H1 (cell line): ENCODE measurements around the gene METRNL. TPM values are rescaled to one million over a fixed set of nuclear protein-coding genes. Genes with fewer than 3 reads are reported as not detected.

Experiments used
- CTCF ChIA-PET: fragments of 300-600 bp; sonication (Branson Sonifier 250); formaldehyde crosslinking; loops from one replicate; lab custom pipeline; 2021; ENCODE audit not compliant: partially characterized antibody; lab: Charles Lee
- POLR2A ChIA-PET: fragments of 300-600 bp; sonication (Branson Sonifier 250); formaldehyde crosslinking; loops from one replicate; lab custom pipeline; 2021; ENCODE audit warnings: inconsistent platforms; ENCODE audit not compliant: partially characterized antibody; lab: Charles Lee
- DNase-seq, 2 experiments: peaks; one replicate each; pipeline versions ENCODE4 v3.0.0 to v3.0.0-alpha.2; 2010 to 2022; ENCODE audit warnings: low spot score in 2 of 2, low read depth in 1 of 2, mixed read lengths in 1 of 2
- FAIRE-seq: peaks from 2 replicates; lab custom pipeline; 2011; peaks lifted over from hg19 to GRCh38; lab: Jason Lieb, UNC
- H2AFZ ChIP-seq: 2 replicates; pipeline ENCODE4 v1.8.1; 2012; ENCODE audit warnings: low read length, inconsistent platforms
- H2AK5ac ChIP-seq: 2 replicates; pipeline ENCODE4 v1.6.1; 2013; ENCODE audit warnings: low read depth, low read length
- H2BK120ac ChIP-seq: replicated peaks from 2 replicates; pipeline ENCODE3; 2013; ENCODE audit warnings: low read depth, low read length, inconsistent platforms
- H2BK12ac ChIP-seq: 2 replicates; pipeline ENCODE4 v1.6.1; 2013; ENCODE audit warnings: low read depth, low read length
- H2BK15ac ChIP-seq: 2 replicates; pipeline ENCODE4 v1.6.1; 2013; ENCODE audit warnings: low read length
- H2BK20ac ChIP-seq: 2 replicates; pipeline ENCODE4 v1.6.1; 2013; ENCODE audit warnings: low read length
- H2BK5ac ChIP-seq: 2 replicates; pipeline ENCODE4 v1.6.1; 2013; ENCODE audit warnings: low read depth, low read length
- H3K14ac ChIP-seq: 2 replicates; pipeline ENCODE4 v1.6.1; 2013; ENCODE audit warnings: inconsistent platforms; ENCODE audit not compliant: insufficient read length
- H3K18ac ChIP-seq: 2 replicates; pipeline ENCODE4 v1.6.1; 2013; ENCODE audit warnings: low read length; ENCODE audit errors: extremely low read depth
- H3K23ac ChIP-seq: 2 replicates; pipeline ENCODE4 v1.6.1; 2013; ENCODE audit warnings: inconsistent platforms; ENCODE audit not compliant: insufficient read length
- H3K23me2 ChIP-seq: 2 replicates; pipeline ENCODE4 v1.6.1; 2013; ENCODE audit warnings: low read depth, low read length
- H3K27ac ChIP-seq: 2 replicates; pipeline ENCODE4 v1.6.1; 2011; ENCODE audit warnings: low read depth, low read length, inconsistent platforms
- H3K27me3 ChIP-seq, 4 experiments: replicated peaks in 1 of 4; 1 replicate in 1 of 4; 2 replicates in 3 of 4; pipeline versions ENCODE4 v1.6.1 to v1.8.1; 2011 to 2013; ENCODE audit warnings: low read length in 3 of 4, mild to moderate bottlenecking in 3 of 4, inconsistent platforms in 2 of 4, mixed read lengths in 2 of 4, moderate library complexity in 1 of 4; ENCODE audit not compliant: control insufficient read depth in 3 of 4, insufficient read depth in 3 of 4; ENCODE audit errors: extremely low read depth in 1 of 4
- H3K36me3 ChIP-seq, 4 experiments: 2 replicates each; pipeline versions ENCODE4 v1.6.1 to v1.8.1; 2011 to 2013; ENCODE audit warnings: mild to moderate bottlenecking in 4 of 4, low read length in 3 of 4, moderate library complexity in 2 of 4, control low read depth in 1 of 4, inconsistent platforms in 1 of 4; ENCODE audit not compliant: insufficient read depth in 4 of 4, control insufficient read depth in 2 of 4
- H3K4ac ChIP-seq: replicated peaks from 2 replicates; pipeline ENCODE3; 2013; ENCODE audit warnings: low read length, low read depth, mixed read lengths, inconsistent platforms; ENCODE audit not compliant: insufficient read length
- H3K4me1 ChIP-seq, 4 experiments: replicated peaks in 1 of 4; 1 replicate in 1 of 4; 2 replicates in 3 of 4; pipeline versions ENCODE4 v1.6.1 to v1.8.1; 2011 to 2013; ENCODE audit warnings: low read length in 3 of 4, inconsistent platforms in 2 of 4, mixed read lengths in 1 of 4; ENCODE audit not compliant: insufficient read depth in 4 of 4, control insufficient read depth in 3 of 4
- H3K4me2 ChIP-seq, 2 experiments: 2 replicates each; pipeline versions ENCODE4 v1.6.1 to v1.8.1; 2011 to 2013; ENCODE audit warnings: low read depth in 2 of 2, low read length in 2 of 2, control low read depth in 1 of 2, inconsistent platforms in 1 of 2, mild to moderate bottlenecking in 1 of 2; ENCODE audit not compliant: insufficient read depth in 1 of 2
- H3K4me3 ChIP-seq, 4 experiments: fragments of 200-600, 300-600 bp in 1 of 4; sonication (generic), shearing (Covaris generic), sonication (Bioruptor Twin) in 1 of 4; 2 replicates each; pipeline versions ENCODE4 v1.5.1 to v1.8.1; 2011 to 2016; ENCODE audit warnings: low read length in 4 of 4, low read depth in 3 of 4, control low read depth in 2 of 4, inconsistent platforms in 2 of 4, mild to moderate bottlenecking in 2 of 4, mixed read lengths in 1 of 4, moderate library complexity in 1 of 4; ENCODE audit not compliant: insufficient read depth in 2 of 4; ENCODE audit errors: extremely low read depth in 1 of 4
- H3K56ac ChIP-seq: replicated peaks from 2 replicates; pipeline ENCODE3; 2013; ENCODE audit warnings: low read depth, mild to moderate bottlenecking, mixed read lengths, low read length, inconsistent platforms; ENCODE audit not compliant: insufficient read length
- H3K79me1 ChIP-seq: 2 replicates; pipeline ENCODE4 v1.6.1; 2013; ENCODE audit warnings: low read depth, low read length, control low read depth
- H3K79me2 ChIP-seq, 2 experiments: 2 replicates each; pipeline versions ENCODE4 v1.6.1 to v1.8.1; 2012 to 2013; ENCODE audit warnings: low read length in 2 of 2, mild to moderate bottlenecking in 2 of 2, inconsistent platforms in 1 of 2; ENCODE audit not compliant: insufficient read depth in 2 of 2, control insufficient read depth in 1 of 2
- H3K9ac ChIP-seq, 4 experiments: replicated peaks in 1 of 4; 1 replicate in 1 of 4; 2 replicates in 3 of 4; pipeline versions ENCODE4 v1.6.1 to v1.8.1; 2011 to 2013; ENCODE audit warnings: low read depth in 3 of 4, low read length in 3 of 4, control low read depth in 2 of 4, mild to moderate bottlenecking in 2 of 4, moderate library complexity in 2 of 4, inconsistent platforms in 1 of 4; ENCODE audit errors: extremely low read depth in 1 of 4
- H3K9me3 ChIP-seq, 2 experiments: 2 replicates each; pipeline versions ENCODE4 v1.6.1 to v1.8.1; 2012 to 2013; ENCODE audit warnings: mild to moderate bottlenecking in 2 of 2, moderate library complexity in 2 of 2, control low read depth in 1 of 2, inconsistent platforms in 1 of 2, low read depth in 1 of 2, low read length in 1 of 2, mixed read lengths in 1 of 2; ENCODE audit not compliant: insufficient read depth in 2 of 2
- H4K20me1 ChIP-seq, 2 experiments: replicated peaks in 1 of 2; 2 replicates each; pipeline versions ENCODE3 to v1.8.1; 2011 to 2013; ENCODE audit warnings: inconsistent platforms in 2 of 2, low read length in 2 of 2, mild to moderate bottlenecking in 1 of 2; ENCODE audit not compliant: insufficient read depth in 2 of 2, control insufficient read depth in 1 of 2
- H4K5ac ChIP-seq: 2 replicates; pipeline ENCODE4 v1.6.1; 2013; ENCODE audit warnings: low read length, low read depth, mixed read lengths, inconsistent platforms; ENCODE audit not compliant: insufficient read length
- H4K8ac ChIP-seq: 2 replicates; pipeline ENCODE4 v1.8.0; 2013; ENCODE audit warnings: mild to moderate bottlenecking, moderate library complexity, low read length, inconsistent platforms; ENCODE audit not compliant: insufficient read depth; ENCODE audit errors: extremely low read depth
- H4K91ac ChIP-seq: replicated peaks from 2 replicates; pipeline ENCODE3; 2013; ENCODE audit warnings: low read length, mixed read lengths, inconsistent platforms; ENCODE audit not compliant: insufficient read length
- SP2 ChIP-seq: IDR thresholded peaks from 2 replicates; pipeline ENCODE4 v1.6.1; 2012; ENCODE audit warnings: mild to moderate bottlenecking, low read length, inconsistent platforms
- TBP ChIP-seq: IDR thresholded peaks from 2 replicates; pipeline ENCODE4 v1.6.1; 2011; ENCODE audit warnings: low read depth, low read length, improper control_type of control experiment
- WGBS, 2 experiments: shearing (Covaris generic) in 1 of 2; methylation state at CpG; one replicate each; pipeline versions ENCODE4 v1.1.6 to v1.1.7; 2013 to 2015; ENCODE audit warnings: low lambda C conversion rate in 2 of 2, mixed read lengths in 2 of 2, inconsistent platforms in 1 of 2, low coverage in 1 of 2, missing lambda C conversion rate in 1 of 2; ENCODE audit not compliant: insufficient replicate concordance in 2 of 2, insufficient coverage in 1 of 2, insufficient read length in 1 of 2; ENCODE audit errors: extremely low coverage in 1 of 2, missing lambda C conversion rate in 1 of 2; 5-methylcytosine and 5-hydroxymethylcytosine counted together
- polyA plus RNA-seq, 7 experiments: library from polyadenylated mRNA; depleted of rRNA in 3 of 7; stranded (reverse) in 5 of 7; unstranded in 2 of 7; fragments of >200 nt in 5 of 7; fragments of 200-250 nt in 2 of 7; gene quantifications; 1 replicate in 5 of 7; 2 replicates in 1 of 7; 4 replicates in 1 of 7; pipeline versions ENCODE4 v1.2.1 to v1.2.3, GENCODE V29; 2011 to 2013; ENCODE audit warnings: missing spikeins in 2 of 7, mixed read lengths in 2 of 7
- total RNA-seq: library from RNA; stranded (reverse); fragmentation: NEBNext Ultra II Directional; extraction: Animal tissue kit (Norgen Biotek cat#: 25700); gene quantifications from 2 replicates; pipeline ENCODE4 v1.2.1, GENCODE V29; 2021

METRNL gene
- total and polyA plus RNA-seq, 2 of the 8 experiments (the other 6 are each of a cell fraction or from before 2014, with no cell fraction given): 13.9 to 14.2 TPM

- H3K79me2 ChIP-seq: peaks cover 0 to 23% of the 10 kb centered on the region in 2 experiments; a peak in 2 of 4 replicates
- peaks cover 7 to 51% (median 19%) of the 10 kb centered on the region in 4 experiments for H3K4me1 ChIP-seq
- TF ChIP-seq TBP (no peak), SP2 (no peak)
- peak overlapping the region; percentile 57 for H4K8ac ChIP-seq
- CTCF ChIA-PET: interaction anchor here (1.0 to 2.2 kb wide), 2 partner anchors 10 to 12 kb away, joined by 3 to 5 read pairs; no protein-coding TSS in a partner anchor
- H3K27ac ChIP-seq: no peak overlapping the region
- H2BK15ac ChIP-seq: no peak overlapping the region; the same call in 1 of the 2 replicates
- WGBS, 2 experiments: 88% methylated on average over 23 of the region's 39 CpGs; no CpG with 5 or more reads in 1 of the 2 experiments
- no peak overlapping the region for H3K4me2 ChIP-seq
- no peak overlapping the region for H2BK12ac ChIP-seq
- no peak overlapping the region for H3K56ac ChIP-seq
- no peak overlapping the region for H2BK20ac ChIP-seq
- DNase-seq (no peak), FAIRE-seq (no peak)
- H3K9ac ChIP-seq: no peak overlapping the region
- H2AK5ac ChIP-seq: peak overlapping the region; percentile 90; the same call in 1 of the 2 replicates
- no peak overlapping the region for H4K91ac ChIP-seq
- no peaks in the 10 kb centered on the region for H3K36me3 ChIP-seq
- H3K4ac ChIP-seq: no peak overlapping the region
- H3K18ac ChIP-seq: no peak overlapping the region
- no peak overlapping the region for H4K5ac ChIP-seq
- H3K9me3 ChIP-seq: no peaks in the 10 kb centered on the region
- H3K23ac ChIP-seq: no peak overlapping the region
- H4K20me1 ChIP-seq: peaks cover 0 to 12% of the 10 kb centered on the region in 2 experiments
- H2BK120ac ChIP-seq: no peak overlapping the region
- H3K4me3 ChIP-seq: no peak overlapping the region
- no peak overlapping the region for H2BK5ac ChIP-seq
- H3K23me2 ChIP-seq: no peaks in the 10 kb centered on the region
- no peak overlapping the region for H2AFZ ChIP-seq
- peaks cover 10% of the 10 kb centered on the region for H3K79me1 ChIP-seq
- POLR2A ChIA-PET: no interaction called here
- no peak overlapping the region for H3K14ac ChIP-seq
- H3K27me3 ChIP-seq: peaks cover 0 to 5% (median 3%) of the 10 kb centered on the region in 4 experiments; a peak in 2 of 7 replicates
Observed at GRCh38 chr17:83086907-83087787, 7.7 kb downstream of the METRNL start.
